Daoy (cell line): Measurements from ENCODE around the gene LPAR5. TPM values are rescaled to one million over a fixed set of nuclear protein-coding genes. Genes with fewer than 3 reads are reported as not detected.

ENCODE experiments used
- total RNA-seq: library from RNA; depleted of rRNA; stranded (reverse); fragments of >200 nt; shearing (Covaris generic); gene quantifications from 2 replicates; pipeline ENCODE4 v1.2.3, GENCODE V29; 2014; rRNA removed

LPAR5 gene
- total RNA-seq, 1 experiment from 2014 or later = not detected

Other genes starting within 250 kb of the LPAR5 start
- gene CD27, start 191.0 kb downstream of the LPAR5 start, total RNA-seq = not detected in 2 replicates
- gene TAPBPL, start 183.9 kb downstream of the LPAR5 start, total RNA-seq = 4.0 and 10.9 TPM in 2 replicates
- 0.74 and 1.2 TPM in 2 replicates for gene VAMP1, start 165.3 kb downstream of the LPAR5 start, total RNA-seq
- gene MRPL51, start 142.7 kb downstream of the LPAR5 start, total RNA-seq = 250 and 327 TPM in 2 replicates
- gene NCAPD2, start 141.9 kb downstream of the LPAR5 start, total RNA-seq = 95.2 and 117 TPM in 2 replicates
- 5,302 and 5,697 TPM in 2 replicates for gene GAPDH, start 101.4 kb downstream of the LPAR5 start, total RNA-seq
- gene IFFO1, start 79.9 kb downstream of the LPAR5 start, total RNA-seq = 5.9 and 11.8 TPM in 2 replicates
- gene NOP2, start 67.7 kb downstream of the LPAR5 start, total RNA-seq = 111 and 129 TPM in 2 replicates
- 330 and 358 TPM in 2 replicates for gene CHD4, start 28.6 kb downstream of the LPAR5 start, total RNA-seq
- not detected in 2 replicates for gene ACRBP, start 11.5 kb upstream of the LPAR5 start, total RNA-seq
- 23.4 and 28.0 TPM in 2 replicates for gene ING4, start 27.2 kb upstream of the LPAR5 start, total RNA-seq
- 15.9 and 21.8 TPM in 2 replicates for gene ZNF384, start 53.4 kb upstream of the LPAR5 start, total RNA-seq
- 0.06 TPM in 1 of 2 replicates, not detected in the other for gene PIANP, start 64.9 kb upstream of the LPAR5 start, total RNA-seq
- gene COPS7A, start 88.1 kb upstream of the LPAR5 start, total RNA-seq = 88.4 and 96.6 TPM in 2 replicates
- gene MLF2, start 117.2 kb upstream of the LPAR5 start, total RNA-seq = 226 and 233 TPM in 2 replicates
- 196 and 217 TPM in 2 replicates for gene PTMS, start 130.4 kb upstream of the LPAR5 start, total RNA-seq
- gene LAG3, start 136.6 kb upstream of the LPAR5 start, total RNA-seq = 0.33 TPM in 1 of 2 replicates, not detected in the other
- gene CD4, start 153.6 kb upstream of the LPAR5 start, total RNA-seq = not detected in 2 replicates
- 0.74 and 0.92 TPM in 2 replicates for gene GPR162, start 185.9 kb upstream of the LPAR5 start, total RNA-seq
- gene P3H3, start 192.4 kb upstream of the LPAR5 start, total RNA-seq = 24.1 and 24.8 TPM in 2 replicates
- gene GNB3, start 205.0 kb upstream of the LPAR5 start, total RNA-seq = 0.71 and 1.4 TPM in 2 replicates
- 107 TPM in 2 replicates for gene CDCA3, start 215.3 kb upstream of the LPAR5 start, total RNA-seq
- gene USP5, start 216.2 kb upstream of the LPAR5 start, total RNA-seq = 134 and 140 TPM in 2 replicates
- 1,485 and 1,599 TPM in 2 replicates for gene TPI1, start 231.6 kb upstream of the LPAR5 start, total RNA-seq
- 2.9 and 8.3 TPM in 2 replicates for gene SPSB2, start 237.3 kb upstream of the LPAR5 start, total RNA-seq